HS-5 (cell line): ENCODE results near the gene LRRC36.

ENCODE experiments used
- DNase-seq: peaks from one replicate; pipeline ENCODE4 v3.0.0-alpha.2; 2012; ENCODE audit warnings: low read depth

Gene LRRC36

GRCh38 chr16:67391424-67392300 lies 65.0 kb downstream of the LRRC36 start:
- no peak for DNase-seq

- DNase-seq = no peak
Observed at GRCh38 chr16:67392301-67393059, 65.9 kb downstream of the LRRC36 start.

- DNase-seq = no peak
Observed at GRCh38 chr16:67393111-67393787, 66.6 kb downstream of the LRRC36 start, which contains the start of gene TPPP3. TPPP3 (minus strand) TSS chr16:67393498; CDS start chr16:67391111, 2,387 bp downstream.

GRCh38 chr16:67393788-67394154 lies 67.2 kb downstream of the LRRC36 start:
- no peak for DNase-seq

- DNase-seq = no peak
Observed at GRCh38 chr16:67394155-67395104, 67.8 kb downstream of the LRRC36 start.

GRCh38 chr16:67395105-67395457 lies 68.5 kb downstream of the LRRC36 start:
- no peak for DNase-seq

- DNase-seq = no peak
Observed at GRCh38 chr16:67395458-67396158, 69.0 kb downstream of the LRRC36 start.

GRCh38 chr16:67396159-67397035 lies 69.8 kb downstream of the LRRC36 start:
- no peak for DNase-seq

GRCh38 chr16:67397036-67397801 lies 70.6 kb downstream of the LRRC36 start:
- DNase-seq = no peak

- DNase-seq = no peak
Observed at GRCh38 chr16:67397812-67398545, 71.4 kb downstream of the LRRC36 start.

- DNase-seq = no peak
Observed at GRCh38 chr16:67398546-67399217, 72.1 kb downstream of the LRRC36 start.

GRCh38 chr16:67399218-67399733 lies 72.7 kb downstream of the LRRC36 start:
- no peak for DNase-seq

GRCh38 chr16:67399749-67400704 lies 73.4 kb downstream of the LRRC36 start:
- DNase-seq = no peak

GRCh38 chr16:67400901-67401300 lies 74.3 kb downstream of the LRRC36 start:
- DNase-seq = no peak

- DNase-seq = no peak
Observed at GRCh38 chr16:67403976-67404555, 77.5 kb downstream of the LRRC36 start.

- no peak for DNase-seq
Observed at GRCh38 chr16:67404740-67405226, 78.2 kb downstream of the LRRC36 start.
